Activated CD8-positive, alpha-beta memory T cell treated with anti-CD3 and anti-CD28 coated beads for 4 hours (primary cell): Measurements from ENCODE around the gene HOXD4.

ENCODE experiments used
- DNase-seq, 2 donors: peaks; one replicate each; pipeline ENCODE4 v3.0.0-alpha.2; 2020; ENCODE audit warnings: low read depth in 2 of 2

The HOXD4 gene

DNA sequence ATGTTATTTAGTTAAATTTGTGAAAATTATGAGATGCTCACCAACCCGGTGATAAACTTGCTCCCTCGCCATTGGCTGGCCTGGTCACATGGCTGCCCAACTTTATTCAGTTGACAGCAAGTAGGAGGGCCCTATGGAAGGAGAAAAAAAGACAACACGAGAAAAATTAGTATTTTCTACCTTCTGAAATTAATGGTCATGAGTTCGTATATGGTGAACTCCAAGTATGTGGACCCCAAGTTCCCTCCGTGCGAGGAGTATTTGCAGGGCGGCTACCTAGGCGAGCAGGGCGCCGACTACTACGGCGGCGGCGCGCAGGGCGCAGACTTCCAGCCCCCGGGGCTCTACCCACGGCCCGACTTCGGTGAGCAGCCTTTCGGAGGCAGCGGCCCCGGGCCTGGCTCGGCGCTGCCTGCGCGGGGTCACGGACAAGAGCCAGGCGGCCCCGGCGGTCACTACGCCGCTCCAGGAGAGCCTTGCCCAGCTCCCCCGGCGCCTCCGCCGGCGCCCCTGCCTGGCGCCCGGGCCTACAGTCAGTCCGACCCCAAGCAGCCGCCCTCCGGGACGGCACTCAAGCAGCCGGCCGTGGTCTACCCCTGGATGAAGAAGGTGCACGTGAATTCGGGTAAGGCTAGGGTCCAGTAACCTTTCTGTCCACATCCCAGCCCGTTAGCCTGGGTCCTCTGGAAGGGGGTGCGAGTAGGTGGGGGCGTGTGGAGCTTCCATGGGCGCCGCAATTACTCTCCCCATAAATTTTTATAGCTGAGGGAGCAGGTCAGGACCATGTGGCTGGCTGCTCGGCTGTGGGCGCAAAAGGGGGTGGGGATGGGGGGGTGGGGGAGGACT lies at the start of gene HOXD4:
Gene HOXD4 (plus strand): TSS at position 109 of the 846 bp plus-strand sequence. CDS start 84 bp downstream, at position 193.
- no peak for DNase-seq

DNA sequence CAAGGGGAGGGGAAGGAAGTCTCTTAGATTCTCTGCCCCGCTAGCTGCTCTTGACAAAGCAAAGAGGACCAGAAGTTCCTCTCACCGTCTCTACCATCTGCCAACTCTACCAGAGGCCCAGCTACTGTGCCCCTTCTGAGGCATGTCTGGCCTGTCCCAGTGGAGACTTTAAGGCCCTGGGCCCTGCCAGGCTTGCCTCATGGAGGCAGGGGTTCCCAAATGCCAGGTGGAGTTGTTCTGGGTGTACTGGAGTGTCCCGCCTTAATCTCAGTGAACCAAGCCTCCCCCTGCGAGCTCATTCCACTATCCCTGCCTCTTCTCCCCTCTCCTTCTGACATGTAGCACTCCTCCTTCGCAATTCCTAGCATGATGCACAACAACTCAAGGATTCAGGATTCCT lies 49.5 kb upstream of the HOXD4 start:
- DNase-seq, result no peak

DNA sequence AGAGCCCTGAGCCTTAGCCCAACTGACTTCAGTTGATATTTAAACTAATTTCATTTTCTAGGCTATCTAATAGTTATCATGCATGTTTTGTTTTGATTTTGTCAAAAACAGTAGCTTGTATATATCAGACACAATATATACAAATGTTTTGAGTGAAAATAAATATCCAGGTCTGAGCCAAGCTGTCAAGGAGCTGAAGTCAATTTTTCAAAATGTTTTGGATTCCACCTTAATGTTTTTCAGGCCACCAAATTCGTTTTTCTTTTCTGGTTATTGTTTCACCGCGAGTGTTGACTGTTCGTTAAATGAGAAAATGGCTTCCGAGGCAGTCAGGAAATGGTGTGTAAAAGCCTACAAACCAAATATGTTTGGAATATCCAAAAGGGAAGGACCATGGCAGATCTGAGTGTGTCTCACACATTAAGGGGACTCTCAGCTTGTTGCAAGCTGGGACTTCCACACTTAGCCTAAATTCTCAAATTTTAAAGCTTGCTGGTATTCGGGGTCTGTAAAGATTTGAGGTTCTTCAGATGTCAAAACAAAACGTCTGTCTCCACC lies 49.0 kb upstream of the HOXD4 start:
- no peak for DNase-seq

DNA sequence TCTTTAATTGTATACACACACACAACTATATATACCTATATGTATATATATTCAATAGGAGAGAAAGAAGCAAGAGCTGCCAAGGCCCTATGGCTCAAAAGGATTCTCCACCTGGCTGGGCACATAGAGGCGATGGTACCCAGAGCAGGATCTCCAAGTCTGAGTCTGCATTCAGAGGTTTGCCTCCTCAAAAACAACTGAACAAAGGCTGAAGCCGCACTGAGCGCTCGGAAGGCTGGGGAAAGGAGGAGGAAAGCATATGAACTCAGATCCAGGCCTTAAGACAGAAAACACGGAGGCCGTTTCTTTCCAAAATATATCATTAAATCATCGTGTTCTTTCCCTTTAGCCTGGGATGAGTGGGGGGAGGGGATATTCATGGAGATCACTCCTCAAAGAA lies 48.2 kb upstream of the HOXD4 start:
- DNase-seq, result no peak

DNA sequence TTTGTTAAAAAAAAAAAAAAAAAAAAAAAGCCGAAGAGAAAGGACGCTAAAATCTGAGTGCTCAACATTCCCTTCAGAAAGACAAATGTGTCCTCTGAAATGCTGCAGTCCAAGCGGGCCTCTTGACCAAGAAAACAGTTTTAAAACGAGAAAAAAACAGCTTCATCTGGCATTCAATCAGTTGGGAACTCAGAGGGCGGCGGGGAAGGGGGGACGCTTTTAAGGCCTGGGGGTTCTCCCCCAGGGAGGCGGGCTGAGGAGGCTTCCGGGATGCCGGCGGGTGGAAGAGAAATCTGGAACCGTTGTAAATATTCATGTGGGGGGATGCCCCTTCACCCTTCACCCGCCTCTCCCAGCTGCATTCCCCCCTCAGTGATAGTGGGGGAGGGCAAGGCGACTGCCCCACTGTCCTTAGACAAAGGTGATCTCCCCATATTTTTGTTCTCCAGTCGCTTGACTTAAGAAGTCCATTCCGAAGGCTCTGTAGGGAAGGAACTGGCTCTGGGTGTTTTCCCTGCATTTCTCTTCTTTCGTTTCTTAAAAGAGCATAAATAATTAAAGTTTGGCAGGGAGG lies 47.5 kb upstream of the HOXD4 start:
- DNase-seq, result no peak

DNA sequence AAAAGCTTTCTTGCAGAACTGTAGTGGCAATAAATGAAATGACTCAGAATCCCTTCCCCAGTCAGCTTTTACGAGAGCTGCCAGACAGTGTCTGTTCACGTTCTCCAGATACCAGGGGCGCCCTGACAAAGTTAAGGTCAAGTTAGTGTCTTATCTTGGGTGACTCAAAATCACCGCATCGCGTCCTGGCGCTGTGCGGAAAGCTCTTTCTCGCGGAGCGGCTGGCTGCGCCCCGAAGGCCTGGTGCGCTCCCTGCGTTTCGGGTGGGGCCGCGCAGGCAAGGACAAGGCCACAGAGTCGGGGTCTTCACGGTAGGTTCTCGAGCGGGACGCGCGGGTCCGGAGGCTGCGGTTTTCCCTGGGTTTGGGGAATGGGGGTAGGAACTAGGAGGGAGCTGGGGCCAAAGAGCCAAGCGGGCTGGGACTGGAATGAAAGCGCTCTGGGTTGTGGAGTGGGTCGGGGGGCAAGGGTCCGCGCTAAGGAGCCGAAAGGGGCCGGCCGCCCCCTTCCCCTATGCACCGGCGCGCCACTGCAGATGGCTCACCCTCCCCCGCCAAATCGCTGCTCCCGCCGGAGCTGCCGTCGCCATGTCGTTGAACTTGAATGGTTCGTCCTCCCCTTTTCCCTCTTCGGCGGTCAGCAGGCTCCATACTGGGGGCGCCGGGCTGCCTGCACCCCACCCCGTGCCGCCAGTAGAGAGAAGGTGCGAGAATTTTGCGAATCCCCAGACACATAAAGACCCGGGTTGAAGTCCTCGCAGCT lies 46.9 kb upstream of the HOXD4 start:
- DNase-seq, result no peak

DNA sequence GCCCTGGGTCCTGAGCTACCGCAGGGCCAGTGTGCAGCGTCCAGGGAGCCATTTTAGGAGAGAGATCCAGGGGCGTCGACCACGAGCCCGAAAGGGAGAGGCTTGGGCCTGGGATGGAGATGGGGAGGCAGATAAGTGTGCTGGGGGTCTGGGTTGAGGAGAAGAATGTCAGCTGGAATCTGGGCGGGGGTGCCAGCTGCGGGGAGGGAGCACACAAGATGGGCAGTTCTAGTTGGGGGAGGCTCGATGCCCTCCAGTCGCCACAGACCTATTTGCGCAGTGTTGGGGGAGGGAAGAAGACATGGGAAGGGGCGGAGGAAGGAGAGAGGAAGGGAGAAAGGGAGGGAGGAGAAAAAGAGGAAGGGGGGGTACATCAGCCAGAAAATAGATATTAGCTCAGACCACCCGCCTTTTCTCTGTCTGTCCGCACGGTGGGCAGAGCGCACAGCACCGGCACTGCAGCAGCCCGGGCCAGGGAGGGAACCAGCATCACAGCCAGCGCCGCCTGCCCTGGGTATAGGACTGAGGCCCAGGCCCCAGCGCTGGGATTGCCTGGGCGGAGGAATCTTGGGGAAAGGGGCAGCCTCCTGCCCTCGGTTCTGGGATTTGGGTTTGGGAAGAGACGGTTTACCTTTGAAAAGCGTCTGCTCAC lies 46.1 kb upstream of the HOXD4 start:
- DNase-seq, result no peak

DNA sequence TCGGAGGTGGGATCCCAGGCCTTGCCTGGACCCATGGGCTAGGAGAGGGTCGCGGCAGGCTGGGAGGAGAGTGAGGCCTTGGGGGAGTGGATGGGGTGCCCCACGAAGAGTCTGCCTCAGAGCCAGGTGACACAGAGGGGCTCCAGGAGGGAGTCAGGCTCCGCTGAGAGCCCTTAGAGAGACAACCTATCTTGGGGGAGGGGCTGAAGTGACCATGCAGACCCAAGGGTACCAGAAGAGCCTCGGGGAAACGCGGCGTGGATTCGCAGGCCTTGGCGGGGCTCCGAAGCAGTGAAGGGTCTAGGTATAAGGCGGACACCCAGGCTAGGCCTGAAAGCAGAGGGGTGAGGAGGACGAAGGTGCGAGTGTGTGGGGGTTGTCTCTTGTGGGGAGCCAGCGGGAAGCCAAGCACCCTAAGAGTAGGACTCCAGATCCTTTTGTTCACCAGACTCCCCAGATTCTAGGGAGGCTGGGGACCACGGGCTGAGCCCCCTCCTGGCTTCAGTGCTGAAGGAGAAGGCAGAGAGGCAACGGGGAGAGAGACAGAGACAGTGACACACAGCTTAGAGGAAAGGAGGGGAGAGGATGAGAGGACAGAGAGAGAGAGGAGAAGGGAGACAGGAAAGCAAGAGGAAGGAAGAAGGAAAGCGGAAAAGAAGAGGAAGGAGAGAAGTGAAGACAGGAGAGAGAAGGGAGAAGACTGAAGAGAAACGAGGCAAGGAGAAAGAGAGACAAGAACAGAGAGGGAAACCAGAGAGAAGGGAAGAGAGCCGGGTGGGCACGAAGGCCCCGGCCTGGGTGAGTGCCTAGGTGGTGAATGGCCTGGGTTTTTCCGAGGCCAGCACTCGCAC lies 45.4 kb upstream of the HOXD4 start:
- DNase-seq, result no peak

DNA sequence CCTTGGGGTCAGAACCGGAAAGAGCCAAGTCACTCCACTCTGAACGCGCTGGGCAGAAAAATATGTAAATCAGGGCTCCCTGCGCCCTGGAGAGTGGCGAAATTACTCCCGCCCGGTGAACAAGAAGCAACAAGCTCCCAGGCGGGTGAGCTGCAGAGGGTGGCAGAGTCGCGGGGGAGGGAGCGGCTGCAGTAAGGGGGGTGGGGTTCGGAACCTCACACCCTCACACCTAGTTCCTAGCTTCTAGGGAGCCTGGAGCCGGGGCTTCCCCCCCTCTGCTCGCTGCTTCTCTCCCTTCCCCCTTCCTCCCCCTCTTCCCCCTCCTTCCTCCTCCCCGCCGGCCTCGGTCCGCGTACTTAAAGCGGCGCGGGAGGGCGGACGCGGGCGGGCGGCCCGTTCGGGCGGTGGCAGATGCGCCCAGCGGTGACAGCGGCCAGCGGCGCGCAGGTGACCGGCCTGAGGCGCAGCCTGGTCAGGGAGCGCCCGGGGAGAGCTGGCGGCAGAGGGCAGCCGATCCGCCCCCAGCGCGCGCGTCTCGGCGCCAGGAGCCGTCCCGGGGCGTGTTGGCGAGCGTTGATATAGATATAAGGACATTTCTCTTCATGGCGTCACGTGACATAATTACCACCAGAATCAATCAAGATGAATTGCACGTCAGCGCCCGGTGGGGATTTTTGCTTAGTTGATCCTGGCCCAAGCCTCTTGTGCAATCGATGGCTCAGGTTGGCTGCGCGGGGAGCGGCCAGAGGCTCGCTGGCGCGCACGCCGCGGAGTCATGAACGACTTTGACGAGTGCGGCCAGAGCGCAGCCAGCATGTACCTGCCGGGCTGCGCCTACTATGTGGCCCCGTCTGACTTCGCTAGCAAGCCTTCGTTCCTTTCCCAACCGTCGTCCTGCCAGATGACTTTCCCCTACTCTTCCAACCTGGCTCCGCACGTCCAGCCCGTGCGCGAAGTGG lies 44.5 kb upstream of the HOXD4 start, which contains the start of gene HOXD11:
Gene HOXD11 (plus strand): TSS at position 700 of the 959 bp plus-strand sequence. CDS start 76 bp downstream, at position 776.
- DNase-seq, result no peak

DNA sequence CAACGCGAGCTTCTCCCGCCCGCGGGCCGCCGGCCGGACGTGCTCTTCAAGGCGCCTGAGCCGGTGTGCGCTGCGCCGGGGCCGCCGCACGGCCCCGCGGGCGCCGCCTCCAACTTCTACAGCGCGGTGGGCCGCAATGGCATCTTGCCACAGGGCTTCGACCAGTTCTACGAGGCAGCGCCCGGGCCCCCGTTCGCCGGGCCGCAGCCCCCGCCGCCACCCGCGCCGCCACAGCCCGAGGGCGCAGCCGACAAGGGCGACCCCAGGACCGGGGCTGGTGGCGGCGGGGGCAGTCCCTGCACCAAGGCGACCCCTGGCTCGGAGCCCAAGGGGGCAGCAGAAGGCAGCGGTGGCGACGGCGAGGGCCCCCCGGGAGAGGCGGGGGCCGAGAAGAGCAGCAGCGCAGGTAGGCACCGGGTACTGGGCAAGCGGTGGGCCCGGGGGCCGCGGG lies 43.6 kb upstream of the HOXD4 start:
- DNase-seq, result no peak

DNA sequence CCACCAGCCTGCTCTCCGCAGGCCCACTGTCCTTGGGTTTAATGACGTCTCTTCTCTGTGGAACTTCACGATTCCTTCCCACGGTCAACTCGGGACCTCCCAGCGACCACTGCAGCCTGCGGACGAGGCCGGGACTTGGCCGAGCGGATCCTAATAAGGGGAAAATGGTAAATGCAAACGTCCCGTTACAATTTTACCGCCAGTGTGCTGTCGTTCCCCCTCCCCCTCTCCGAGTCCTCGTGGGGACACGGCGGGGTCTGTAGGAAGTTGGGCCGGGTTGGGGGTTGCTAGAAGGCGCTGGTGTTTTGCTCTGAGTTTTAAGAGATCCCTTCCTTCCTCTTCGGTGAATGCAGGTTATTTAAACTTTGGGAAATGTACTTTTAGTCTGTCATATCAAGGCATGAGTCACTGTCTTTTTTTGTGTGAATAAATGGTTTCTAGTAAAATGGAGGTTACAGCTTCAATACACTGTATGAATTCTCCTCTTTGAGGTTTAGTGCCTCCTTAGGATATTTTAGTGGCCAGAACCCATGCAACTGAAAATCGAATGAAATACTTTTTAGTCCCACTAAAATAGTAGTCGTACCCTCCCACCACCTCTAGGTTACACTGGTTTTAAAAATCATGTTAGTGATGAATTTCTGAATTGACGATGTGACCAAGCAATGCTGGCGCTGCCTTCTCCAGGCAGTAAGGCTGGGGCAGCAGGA lies 42.0 kb upstream of the HOXD4 start:
- DNase-seq, result no peak

DNA sequence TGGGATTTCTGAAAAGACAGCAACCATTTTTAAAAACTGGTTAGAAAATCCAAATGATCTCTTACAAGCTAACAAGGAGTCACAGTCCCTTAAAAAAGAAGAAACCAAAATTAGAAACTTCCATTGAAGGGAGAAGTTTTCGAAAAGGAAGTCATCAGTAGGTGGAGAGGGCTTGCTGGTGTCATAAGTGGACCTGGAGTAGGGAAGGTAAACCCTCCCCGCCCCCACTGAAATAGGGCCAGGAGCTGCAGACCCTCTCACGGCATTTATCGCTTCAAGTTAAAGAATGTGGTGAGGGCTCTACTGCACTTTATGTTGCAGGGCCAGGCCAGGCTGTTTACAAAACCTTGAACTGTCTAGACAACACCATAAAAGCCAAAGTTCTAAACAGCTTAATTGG lies 41.4 kb upstream of the HOXD4 start:
- no peak for DNase-seq

DNA sequence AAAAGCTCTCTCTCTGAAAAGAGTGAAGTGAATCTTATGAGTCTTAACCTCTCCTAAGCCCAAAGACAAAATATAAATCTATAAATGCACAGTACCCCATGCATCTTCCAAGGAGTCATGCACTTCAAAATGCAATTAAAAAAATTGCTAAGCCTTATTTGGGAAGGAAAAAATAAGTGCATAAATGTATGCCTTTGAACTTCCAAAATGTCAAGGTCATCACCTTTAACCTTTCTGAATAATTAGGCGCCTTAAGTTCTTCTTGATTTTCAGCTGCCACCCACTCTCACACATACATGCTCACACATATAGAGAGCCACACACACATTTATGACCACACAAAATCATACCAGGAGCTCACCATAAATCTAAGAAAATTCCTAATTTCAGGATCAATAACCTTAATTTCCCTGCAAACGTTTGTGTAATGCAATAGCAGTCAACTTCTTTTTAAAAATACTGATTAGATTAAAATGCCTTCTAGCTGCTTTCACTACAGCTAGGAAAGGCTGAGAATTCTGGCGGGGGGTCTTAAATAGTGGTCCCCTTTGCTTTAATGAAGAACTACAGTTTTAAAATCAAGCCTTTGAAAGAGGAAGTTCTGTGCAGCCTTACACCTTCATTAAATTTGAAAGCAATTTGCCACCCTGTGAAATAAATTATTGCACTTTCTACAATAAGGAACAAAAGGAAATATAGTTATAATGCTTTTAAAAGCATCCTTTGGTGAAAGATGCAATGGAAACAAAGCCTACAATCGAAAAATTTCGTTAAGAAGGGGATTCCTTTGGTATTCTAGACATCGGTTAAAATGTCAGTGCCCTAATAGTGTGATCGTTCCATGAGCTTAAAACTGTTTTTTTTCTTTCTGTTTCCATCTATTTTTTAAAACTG lies 40.7 kb upstream of the HOXD4 start:
- no peak for DNase-seq

DNA sequence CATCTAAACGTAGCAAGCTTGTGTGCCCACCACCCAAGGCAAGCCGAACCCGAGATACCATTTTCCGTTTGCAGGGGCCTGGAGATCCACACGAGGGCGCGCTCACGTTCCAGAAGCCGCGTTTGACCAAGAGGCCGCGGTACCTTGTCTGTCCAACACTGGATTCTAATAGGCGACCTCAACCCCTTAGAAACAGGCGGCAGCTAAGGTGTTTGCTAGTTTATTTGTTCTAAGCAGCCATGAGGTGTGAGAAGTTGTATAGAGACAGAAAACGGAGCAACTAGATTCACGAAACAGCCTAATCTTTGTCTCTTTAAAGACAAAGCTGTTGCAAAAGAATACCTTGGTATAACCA lies 40.1 kb upstream of the HOXD4 start:
- DNase-seq, result no peak

DNA sequence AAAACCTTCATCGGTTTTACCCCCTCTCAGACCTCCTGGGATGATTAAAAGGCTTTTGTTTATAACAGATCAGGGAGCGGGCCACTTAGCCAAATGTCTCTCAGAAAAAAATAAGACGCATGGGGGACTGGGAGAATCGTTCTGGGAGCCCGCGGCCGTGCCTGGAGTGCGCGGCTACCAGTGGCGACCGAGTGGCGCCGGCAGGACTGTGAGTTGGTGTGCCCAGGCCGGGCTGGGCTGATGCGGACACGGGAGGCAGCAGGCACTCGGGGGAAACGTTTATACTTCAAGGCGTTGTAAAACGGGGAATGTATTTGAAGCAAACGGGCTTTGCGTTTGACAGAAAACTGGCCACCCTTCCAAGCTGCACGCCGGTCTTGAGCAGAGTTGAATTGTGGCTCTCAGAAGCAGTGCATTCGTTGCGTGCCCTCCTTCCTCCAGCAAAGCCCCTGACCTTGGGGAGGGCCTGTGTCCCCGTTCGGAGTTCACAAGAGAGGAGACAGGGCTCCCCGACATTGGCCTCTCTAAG lies 39.4 kb upstream of the HOXD4 start:
- no peak for DNase-seq

DNA sequence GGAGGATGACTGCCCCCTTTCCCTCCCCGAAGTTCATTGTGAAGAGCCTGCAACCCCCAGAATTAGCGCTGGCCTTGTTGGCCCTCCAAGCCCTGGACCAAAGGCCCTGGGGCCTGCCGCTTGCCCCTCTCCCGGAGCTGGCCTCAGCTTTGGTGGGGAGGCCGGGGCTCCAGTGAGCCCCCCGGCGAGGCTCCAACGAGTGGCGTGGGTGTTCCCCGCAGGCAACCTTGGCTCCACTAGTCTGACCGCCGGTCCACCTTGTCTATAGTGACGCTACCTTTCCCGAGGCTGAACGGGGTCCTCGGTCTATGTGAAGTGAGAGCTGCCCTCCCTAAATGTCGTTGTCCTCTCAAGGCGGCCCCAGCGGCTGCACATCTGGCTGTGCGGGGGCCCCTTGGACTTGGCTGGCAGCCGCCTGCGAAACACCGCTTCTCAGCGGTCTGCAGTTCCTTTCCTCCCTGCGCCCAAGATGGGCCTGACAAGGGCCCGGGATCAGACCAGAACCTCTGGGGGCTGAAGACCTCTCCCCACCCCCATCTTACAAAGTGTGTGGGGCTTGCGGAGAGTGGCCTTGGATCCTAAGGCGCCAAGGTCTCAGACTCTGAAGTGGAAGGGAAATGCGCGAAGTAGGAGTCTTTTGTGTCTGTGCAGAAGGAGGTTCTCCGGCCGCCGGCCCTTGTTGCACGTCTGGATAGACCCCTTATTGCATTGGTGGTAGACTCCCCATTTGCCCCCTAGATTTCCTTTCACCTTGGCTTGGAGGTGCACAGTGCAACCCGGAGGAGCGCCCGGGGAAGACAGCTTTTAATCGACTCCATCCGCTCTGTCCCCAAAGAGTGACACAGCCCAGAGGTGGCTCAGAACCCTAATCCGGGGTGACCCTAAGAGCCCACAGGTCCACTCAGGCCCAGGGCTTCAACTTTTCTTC lies 38.7 kb upstream of the HOXD4 start:
- no peak for DNase-seq
